SU-DHL-6 (cell line): ENCODE results near the gene CPLX1.

Source experiments
- H2AFZ ChIP-seq: fragments of 200-600 bp; sonication (generic); 2 replicates; pipeline ENCODE4 v1.6.1; 2014; ENCODE audit warnings: low read depth, mild to moderate bottlenecking, moderate library complexity, mixed read lengths, antibody characterized with exemption, low read length; ENCODE audit not compliant: severe bottlenecking
- H3F3A ChIP-seq: fragments of 200-600 bp; shearing (Covaris generic); 2 replicates; pipeline ENCODE4 v1.6.0; 2016; ENCODE audit warnings: antibody characterized with exemption, mild to moderate bottlenecking; ENCODE audit not compliant: insufficient read depth
- H3K27ac ChIP-seq: fragments of 200-600 bp; sonication (generic); 2 replicates; pipeline ENCODE4 v1.5.1; 2016; ENCODE audit warnings: low read depth, mild to moderate bottlenecking, low read length, moderate library complexity, mixed read lengths
- H3K27me3 ChIP-seq: fragments of 200-600 bp; sonication (generic), shearing (Covaris generic); 2 replicates; pipeline ENCODE4 v1.6.0; 2014; ENCODE audit warnings: mild to moderate bottlenecking, low read length
- H3K36me3 ChIP-seq: fragments of 200-600 bp; sonication (generic); 2 replicates; pipeline ENCODE4 v1.6.1; 2014; ENCODE audit warnings: mild to moderate bottlenecking, low read length, mixed read lengths
- H3K4me2 ChIP-seq: fragments of 300-600, 200-600 bp; shearing (Covaris generic), sonication (generic); 2 replicates; pipeline ENCODE4 v1.6.0; 2014; ENCODE audit warnings: low read length, low read depth, mild to moderate bottlenecking; ENCODE audit not compliant: poor library complexity, severe bottlenecking
- H3K4me3 ChIP-seq: fragments of 200-600 bp; sonication (generic); 2 replicates; pipeline ENCODE4 v1.5.1; 2014; ENCODE audit warnings: antibody characterized with exemption, low read length, mild to moderate bottlenecking, mixed read lengths; ENCODE audit not compliant: insufficient read depth, poor library complexity, severe bottlenecking
- H3K79me2 ChIP-seq: fragments of 200-600 bp; sonication (generic); 2 replicates; pipeline ENCODE4 v1.6.1; 2014; ENCODE audit warnings: mild to moderate bottlenecking, low read length, moderate library complexity; ENCODE audit not compliant: insufficient read depth
- H3K9ac ChIP-seq: fragments of 200-600 bp; sonication (generic); 2 replicates; pipeline ENCODE4 v1.7.0; 2014; ENCODE audit warnings: mild to moderate bottlenecking, low read length
- H3K9me2 ChIP-seq: fragments of 200-600 bp; sonication (generic); replicated peaks from 2 replicates; pipeline ENCODE4 v1.6.1; 2014; ENCODE audit warnings: low read length; ENCODE audit not compliant: insufficient read depth
- H3K9me3 ChIP-seq: fragments of 200-600 bp; sonication (generic); 2 replicates; pipeline ENCODE4 v1.6.1; 2014; ENCODE audit warnings: low read length, mixed read lengths; ENCODE audit not compliant: insufficient read depth
- H4K20me1 ChIP-seq: fragments of 200-600 bp; sonication (generic); 2 replicates; pipeline ENCODE4 v1.6.1; 2014; ENCODE audit warnings: low read depth, mild to moderate bottlenecking, antibody characterized with exemption, low read length, moderate library complexity, mixed read lengths
- EZH2phosphoT487 ChIP-seq: fragments of 200-600 bp; sonication (generic), shearing (Covaris generic); conservative IDR thresholded peaks from 2 replicates; pipeline ENCODE4 v1.6.1; 2018; ENCODE audit warnings: mild to moderate bottlenecking, antibody characterized with exemption, low read length, moderate library complexity, mixed read lengths
- TF ChIP-seq, protein P1 (sequence below): fragments of 200-600 bp; sonication (generic); IDR thresholded peaks from one replicate; pipeline ENCODE4 v1.5.1; 2017; ENCODE audit warnings: antibody characterized with exemption, mild to moderate bottlenecking, low read length, moderate library complexity; ENCODE audit not compliant: insufficient read depth, poor library complexity, severe bottlenecking

Gene CPLX1

DNA sequence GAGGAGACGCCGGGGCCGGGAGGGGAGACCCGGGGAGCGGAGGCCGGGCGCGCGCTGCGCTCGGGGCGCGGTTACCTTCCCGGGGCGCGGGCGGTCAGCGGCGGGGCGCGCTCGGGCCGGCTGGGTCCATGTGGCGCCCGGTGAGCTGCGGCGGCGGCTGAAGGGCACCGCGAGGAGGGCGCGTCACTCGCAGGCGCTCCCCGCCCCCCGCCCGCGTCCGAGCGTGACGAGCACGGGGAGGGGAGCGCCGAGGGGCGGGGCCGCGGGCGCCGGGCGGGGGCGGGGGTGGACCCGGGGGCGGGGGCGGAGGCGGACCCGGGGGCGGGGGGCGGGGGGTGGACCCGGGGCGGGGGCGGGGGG lies at the start of gene CPLX1:
TSS of gene CPLX1 (minus strand) at position 159 of the 360 bp plus-strand sequence. CDS start 1,607 bp downstream, outside the sequence.
- H3K4me2 ChIP-seq: peak within 1 kb of the TSS; percentile 51
- no peaks in the 10 kb centered on the region for H3K27me3 ChIP-seq
- no peaks in the 10 kb centered on the region for H3K36me3 ChIP-seq
- H3K9ac ChIP-seq: no peak within 1 kb of the TSS
- H3F3A ChIP-seq: no peaks in the 10 kb centered on the region
- no peaks in the 10 kb centered on the region for H4K20me1 ChIP-seq
- H2AFZ ChIP-seq: no peak within 1 kb of the TSS
- no peaks in the 10 kb centered on the region for H3K79me2 ChIP-seq
- H3K27ac ChIP-seq: no peak within 1 kb of the TSS
- no peaks in the 10 kb centered on the region for H3K9me2 ChIP-seq
- H3K9me3 ChIP-seq: no peaks in the 10 kb centered on the region
- H3K4me3 ChIP-seq: peak within 1 kb of the TSS; percentile 44
- no peak for TF ChIP-seq EZH2phosphoT487
- TF ChIP-seq, protein P1, sequence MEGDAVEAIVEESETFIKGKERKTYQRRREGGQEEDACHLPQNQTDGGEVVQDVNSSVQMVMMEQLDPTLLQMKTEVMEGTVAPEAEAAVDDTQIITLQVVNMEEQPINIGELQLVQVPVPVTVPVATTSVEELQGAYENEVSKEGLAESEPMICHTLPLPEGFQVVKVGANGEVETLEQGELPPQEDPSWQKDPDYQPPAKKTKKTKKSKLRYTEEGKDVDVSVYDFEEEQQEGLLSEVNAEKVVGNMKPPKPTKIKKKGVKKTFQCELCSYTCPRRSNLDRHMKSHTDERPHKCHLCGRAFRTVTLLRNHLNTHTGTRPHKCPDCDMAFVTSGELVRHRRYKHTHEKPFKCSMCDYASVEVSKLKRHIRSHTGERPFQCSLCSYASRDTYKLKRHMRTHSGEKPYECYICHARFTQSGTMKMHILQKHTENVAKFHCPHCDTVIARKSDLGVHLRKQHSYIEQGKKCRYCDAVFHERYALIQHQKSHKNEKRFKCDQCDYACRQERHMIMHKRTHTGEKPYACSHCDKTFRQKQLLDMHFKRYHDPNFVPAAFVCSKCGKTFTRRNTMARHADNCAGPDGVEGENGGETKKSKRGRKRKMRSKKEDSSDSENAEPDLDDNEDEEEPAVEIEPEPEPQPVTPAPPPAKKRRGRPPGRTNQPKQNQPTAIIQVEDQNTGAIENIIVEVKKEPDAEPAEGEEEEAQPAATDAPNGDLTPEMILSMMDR: no peak

DNA sequence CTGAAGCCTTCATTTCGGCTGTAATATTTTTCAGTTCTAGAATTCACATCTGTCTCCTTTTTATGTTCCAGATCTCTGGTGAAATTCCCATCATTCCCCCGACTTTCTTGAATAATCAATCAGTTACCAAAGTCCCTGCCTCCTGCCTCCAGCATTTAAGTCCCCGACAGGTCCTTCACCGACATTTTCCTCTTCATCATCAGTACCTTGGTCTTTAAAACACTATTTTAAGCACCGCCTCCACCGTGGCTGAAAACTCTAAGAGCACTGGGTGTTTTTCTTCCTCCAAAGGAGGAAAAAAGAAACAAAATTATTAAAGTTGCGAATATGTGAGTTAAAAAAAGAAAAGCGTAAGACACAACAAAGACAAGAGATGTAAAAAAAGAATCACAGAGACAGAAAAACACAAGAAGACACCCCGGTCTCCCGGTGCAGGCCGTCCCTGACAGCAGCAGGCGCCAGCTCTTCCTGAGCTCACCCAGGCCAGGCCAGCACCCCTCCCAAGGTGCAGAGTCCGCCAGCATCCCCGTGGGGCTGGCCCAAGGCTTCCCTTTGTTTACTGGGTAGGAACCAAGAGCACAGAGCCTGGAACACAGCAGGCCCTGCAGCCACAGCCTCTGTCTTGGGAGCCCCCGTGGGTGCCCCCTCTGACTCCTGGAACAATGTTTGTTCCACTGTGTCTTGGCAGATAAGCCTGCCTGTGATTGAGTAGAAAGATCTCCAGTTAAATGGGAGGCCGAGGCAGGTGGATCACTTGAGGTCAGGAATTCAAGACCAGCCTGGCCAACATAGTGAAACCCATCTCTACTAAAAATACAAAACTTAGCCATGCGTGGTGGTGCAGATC lies 49.3 kb upstream of the CPLX1 start:
- Histone ChIP-seq H3K4me3 (no peak overlapping the region), H3K27me3 (no peaks in the 10 kb centered on the region), H3K9me2 (no peaks in the 10 kb centered on the region), H3K79me2 (no peaks in the 10 kb centered on the region), H2AFZ (no peak overlapping the region), H3K9me3 (no peaks in the 10 kb centered on the region), H3K27ac (no peak overlapping the region), H3K9ac (no peak overlapping the region), H4K20me1 (no peaks in the 10 kb centered on the region), H3K36me3 (no peaks in the 10 kb centered on the region), H3F3A (no peaks in the 10 kb centered on the region), H3K4me2 (no peak overlapping the region)
- TF ChIP-seq EZH2phosphoT487: no peak
- TF ChIP-seq, protein P1: no peak

DNA sequence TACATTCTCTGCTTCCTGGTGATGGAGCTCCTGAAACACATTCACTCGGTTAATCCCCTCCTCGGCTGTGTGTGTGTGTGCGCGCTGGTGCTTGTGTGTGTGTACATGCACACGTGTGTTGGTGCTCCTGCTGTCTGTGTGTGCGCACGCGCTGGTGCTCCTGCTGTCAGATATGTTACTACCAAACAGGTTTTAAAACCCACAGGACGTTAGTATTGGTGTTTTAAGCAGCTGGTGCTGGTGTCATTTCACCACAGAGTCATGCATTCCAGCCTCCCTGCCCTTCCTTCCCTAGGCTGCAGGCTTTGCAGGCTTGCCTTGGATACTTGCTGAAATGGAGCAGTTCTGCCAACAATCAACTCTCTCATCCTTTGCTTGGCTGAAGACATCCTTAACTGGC lies 48.1 kb upstream of the CPLX1 start:
- no peaks in the 10 kb centered on the region for H3K36me3 ChIP-seq
- H3K9ac ChIP-seq: no peak overlapping the region
- H3K4me3 ChIP-seq: no peak overlapping the region
- no peaks in the 10 kb centered on the region for H4K20me1 ChIP-seq
- no peak overlapping the region for H3K4me2 ChIP-seq
- no peaks in the 10 kb centered on the region for H3K27me3 ChIP-seq
- H3K9me2 ChIP-seq: no peaks in the 10 kb centered on the region
- no peaks in the 10 kb centered on the region for H3K79me2 ChIP-seq
- no peaks in the 10 kb centered on the region for H3F3A ChIP-seq
- H3K27ac ChIP-seq: no peak overlapping the region
- H3K9me3 ChIP-seq: no peaks in the 10 kb centered on the region
- TF ChIP-seq, protein P1: no peak
- no peak for TF ChIP-seq EZH2phosphoT487
- no peak overlapping the region for H2AFZ ChIP-seq
